ENCODE data around the gene MLXIP.
A peak's percentile ranks its signal among the peaks of the same experiment; 100 is the strongest.
"Not testable (repeated sequence)": the region's sequence is repeated elsewhere in the genome, so short reads cannot be mapped to it uniquely, and the experiment has no call there.

The MLXIP gene

DNA sequence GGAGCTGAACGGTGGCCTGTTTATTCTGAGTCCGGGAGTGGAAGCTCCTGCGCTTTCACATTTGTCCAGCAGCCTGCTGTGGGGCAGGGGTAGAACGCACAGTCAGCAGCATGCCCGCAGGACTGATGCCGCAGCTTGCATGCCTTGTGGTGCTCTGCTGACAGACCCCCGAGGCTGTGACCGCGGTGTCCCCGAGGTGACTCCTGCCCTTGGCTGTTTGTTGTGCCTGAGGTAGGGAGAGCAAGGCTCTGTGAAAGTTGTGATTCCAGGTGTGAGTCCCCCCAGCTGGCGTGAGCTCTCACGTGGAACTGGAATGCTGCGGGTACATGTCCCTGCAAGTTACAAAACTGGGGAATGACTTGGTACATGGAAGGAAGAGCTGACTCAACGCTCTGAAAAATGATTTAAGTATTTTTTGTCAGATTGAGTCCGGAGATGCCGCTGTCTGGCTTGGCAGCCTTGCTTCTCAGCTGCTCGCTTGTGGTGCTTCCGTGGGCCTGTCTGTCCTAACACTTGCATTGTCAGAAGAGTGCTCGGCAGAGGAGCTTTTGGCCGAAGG, 18.1 kb downstream of the MLXIP start:
- DNase-seq, result no peak

DNA sequence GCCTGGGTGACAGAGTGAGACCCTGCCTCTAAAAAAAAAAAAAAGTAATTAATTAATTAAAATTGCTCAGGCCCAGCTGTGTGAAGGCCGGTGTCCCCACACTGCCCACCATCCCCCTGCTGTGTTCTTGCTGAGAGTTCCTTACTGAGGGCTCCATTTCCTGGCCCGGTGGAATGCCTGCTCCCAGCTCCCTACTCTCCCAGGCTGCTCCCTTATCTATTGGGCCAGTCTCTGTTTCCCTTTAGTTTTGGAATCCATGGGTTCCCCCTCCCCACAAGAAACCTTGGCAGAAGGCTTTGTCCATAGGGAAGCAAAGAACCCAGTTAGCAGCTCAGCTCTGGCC, 19.0 kb downstream of the MLXIP start:
- DNase-seq, result no peak

DNA sequence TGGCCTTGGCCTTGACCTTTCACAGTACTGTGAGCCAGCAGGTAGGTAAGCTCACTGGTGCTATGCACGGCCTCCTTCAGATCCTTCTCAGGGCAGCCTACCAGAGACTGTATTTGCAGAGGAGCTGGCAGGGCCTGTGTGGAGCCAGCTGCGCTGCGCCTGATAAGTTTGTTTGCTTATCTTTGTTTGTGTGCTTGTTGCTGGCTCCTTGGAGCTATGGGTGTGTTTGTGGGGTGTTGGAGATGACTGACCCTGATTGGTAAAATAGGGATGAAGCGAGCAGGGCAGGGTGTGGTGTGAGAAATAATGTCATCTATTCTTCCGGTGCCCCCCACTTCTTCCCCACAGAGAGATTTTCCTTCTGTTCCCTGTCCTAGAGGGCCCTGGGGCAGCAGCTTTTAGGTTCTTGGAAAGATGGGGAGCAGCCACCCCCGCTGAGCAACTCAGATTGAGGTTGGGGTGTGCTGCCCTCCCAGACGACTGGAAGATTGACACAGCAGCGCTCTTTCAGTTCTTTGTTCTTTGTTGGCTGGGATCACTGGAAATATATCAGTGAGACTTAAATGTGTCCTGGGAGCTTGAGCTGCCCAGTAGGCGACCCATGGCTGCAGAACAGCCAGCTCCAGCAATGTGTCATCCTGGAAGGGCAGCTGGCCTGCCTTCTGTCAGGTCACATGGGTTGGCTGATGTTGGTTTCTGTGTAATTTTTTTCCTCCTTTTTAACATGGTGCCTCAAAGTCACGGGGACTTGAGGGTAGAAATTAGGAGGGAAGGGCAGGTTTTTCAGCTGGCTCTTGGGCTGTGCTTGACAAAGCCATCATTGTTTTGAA, 19.6 kb downstream of the MLXIP start:
- DNase-seq, result no peak

DNA sequence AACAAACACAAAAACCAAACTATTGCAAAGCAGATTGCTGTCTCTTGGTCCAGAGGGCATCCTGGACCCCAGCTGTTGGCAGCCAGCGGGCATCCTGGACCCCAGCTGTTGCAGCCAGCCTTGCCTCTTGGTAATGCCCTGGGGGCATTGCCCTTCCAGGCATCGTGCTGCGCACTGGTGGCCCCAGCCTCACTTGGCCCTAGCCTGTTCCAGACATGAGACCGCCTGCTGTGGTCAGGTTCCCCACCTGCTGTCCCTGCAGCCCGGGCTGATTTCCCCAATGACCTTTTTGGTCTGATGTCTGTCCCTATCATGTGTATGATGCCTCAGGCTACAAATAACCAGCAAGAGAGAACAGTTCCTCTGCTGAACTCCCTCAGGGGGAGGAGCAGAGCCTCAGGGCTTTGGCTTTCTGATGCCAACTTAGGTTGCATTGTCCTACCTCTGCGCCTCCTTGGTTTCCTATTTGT, 20.8 kb downstream of the MLXIP start:
- no peak for DNase-seq

GRCh38 chr12:122099856-122100255, 21.3 kb downstream of the MLXIP start:
- no peak for DNase-seq

DNA sequence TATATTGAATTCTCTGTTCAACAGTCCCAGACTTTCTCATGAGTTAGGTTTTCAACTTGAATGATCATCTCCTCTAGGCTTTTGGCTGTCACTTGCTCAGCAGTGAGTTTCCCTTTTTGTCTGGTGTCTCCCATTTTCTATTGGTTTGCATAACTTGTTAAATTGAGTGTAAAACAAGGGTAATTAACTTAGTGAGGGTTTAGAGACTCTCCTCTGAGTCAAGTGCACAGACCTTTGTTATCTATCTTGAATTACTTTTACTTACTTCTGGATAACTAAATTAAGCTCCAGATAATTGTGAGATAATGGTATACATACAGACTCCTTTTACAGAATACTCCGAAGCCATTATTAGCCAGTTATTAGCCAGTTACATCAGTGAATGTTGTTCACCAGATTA, 22.0 kb downstream of the MLXIP start:
- no peak for DNase-seq

DNA sequence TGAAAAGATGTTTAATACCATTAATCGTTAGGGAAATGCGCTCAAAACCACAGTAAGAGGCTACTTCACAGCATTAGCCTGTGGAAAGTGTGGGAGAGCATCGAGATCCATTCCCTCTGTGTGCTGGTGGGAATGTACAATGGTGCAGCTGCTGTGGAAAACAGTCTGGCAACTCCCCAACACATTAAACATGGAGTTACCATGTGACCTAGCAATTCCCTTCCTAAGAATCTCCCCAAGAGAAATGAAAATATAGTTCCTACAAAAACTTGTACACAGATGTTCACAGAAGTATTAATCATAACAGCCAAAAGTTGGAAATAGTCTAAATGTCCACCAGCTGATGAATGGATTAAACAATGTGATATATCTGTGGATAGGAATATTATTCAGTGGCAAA, 23.8 kb downstream of the MLXIP start:
- no peak for DNase-seq

GRCh38 chr12:122104844-122105243, 26.3 kb downstream of the MLXIP start:
- DNase-seq, result no peak

- not testable (repeated sequence) for DNase-seq
Measured at GRCh38 chr12:122105496-122105895, 26.9 kb downstream of the MLXIP start.

GRCh38 chr12:122106843-122107242, 28.3 kb downstream of the MLXIP start:
- DNase-seq, result no peak

GRCh38 chr12:122107261-122107660, 28.7 kb downstream of the MLXIP start:
- peak; percentile 62 for DNase-seq

DNA sequence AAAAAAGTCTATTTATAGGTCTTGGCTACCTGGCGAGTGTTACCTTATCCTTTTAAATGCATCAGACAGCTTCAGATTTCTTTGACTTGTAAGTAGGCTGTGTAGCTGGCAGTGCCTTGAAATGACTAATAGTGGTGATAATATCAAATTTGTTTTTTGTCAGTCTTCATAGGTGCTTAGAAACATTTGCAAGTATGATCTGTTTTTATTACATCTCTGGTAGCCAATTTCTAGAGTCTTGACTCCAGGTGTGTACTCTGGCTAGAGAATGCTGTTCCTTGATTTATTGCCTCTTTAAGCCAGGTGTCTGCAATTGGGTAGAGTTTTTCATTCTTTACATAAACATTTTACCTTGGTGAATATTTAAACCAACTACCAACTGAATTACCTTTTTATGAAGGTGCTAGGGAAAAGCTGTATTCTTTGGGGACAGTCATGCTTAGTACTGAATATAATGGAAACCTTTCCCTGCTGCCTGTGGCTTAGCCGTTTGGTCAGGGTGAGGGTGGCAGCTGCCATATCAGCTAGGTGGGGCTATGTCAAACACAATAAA, 32.6 kb downstream of the MLXIP start:
- DNase-seq, result no peak

DNA sequence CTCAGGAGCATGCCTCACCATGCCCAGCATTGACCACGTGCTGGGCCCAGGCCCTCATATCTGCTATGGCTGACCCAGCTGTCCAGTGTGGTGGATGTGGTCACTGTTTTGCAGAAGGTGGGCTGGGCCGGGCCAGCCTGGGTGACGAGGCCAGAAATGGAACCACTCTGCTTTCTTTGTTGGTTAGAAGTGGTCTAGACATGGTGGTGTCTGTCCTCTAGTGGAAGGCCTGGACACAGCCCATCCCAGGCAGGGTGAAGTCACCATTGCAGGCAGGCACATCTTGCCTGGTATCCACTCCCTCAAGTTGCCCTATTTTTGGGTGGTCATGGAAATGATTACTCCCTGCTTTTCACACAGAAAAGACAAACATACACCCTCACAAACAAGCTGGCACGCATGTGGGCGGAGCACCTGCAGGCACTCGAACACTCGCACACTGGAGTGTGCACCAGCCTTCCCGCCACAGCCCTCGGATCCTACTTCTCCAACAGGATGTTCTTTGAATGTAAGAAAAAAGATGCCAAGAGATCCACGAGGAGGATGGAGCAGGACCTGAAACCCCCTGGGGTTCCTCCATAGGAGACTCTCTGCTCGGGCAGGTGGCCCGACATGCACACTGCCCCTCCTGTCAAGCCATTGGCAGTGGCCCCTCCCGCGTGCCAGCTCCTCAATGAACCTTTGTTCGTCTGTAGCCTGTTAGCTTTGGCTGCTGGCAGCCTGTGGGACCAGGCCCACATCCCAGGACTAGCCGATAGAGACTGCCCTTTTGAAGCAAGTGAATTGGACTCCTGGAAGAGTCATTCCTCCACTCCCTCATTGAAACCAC, 38.4 kb downstream of the MLXIP start:
- no peak for DNase-seq

GRCh38 chr12:122117979-122118378, 39.4 kb downstream of the MLXIP start:
- DNase-seq, result no peak

- not testable (repeated sequence) for DNase-seq
Measured at GRCh38 chr12:122121341-122121740, 42.8 kb downstream of the MLXIP start.

DNA sequence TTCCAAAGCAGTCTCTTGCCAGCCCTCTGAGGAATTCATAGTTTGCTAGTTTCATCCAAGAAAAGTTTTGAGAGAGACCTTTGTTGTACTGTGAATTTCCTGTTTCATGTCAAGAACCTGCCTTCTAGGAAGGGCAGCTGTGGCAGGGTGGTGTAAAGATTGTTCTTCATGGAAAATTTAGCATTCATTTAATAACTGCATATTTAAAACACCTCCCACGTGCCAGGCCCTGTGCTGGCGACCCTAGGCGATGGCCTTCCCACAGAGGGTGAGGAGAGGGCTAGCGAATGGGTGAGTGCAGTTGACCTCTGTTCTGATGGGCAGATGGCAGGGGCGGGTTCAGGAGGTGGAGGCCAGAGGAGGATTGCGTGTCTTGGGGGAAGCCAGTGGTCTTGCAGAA, 43.2 kb downstream of the MLXIP start:
- no peak for DNase-seq

DNA sequence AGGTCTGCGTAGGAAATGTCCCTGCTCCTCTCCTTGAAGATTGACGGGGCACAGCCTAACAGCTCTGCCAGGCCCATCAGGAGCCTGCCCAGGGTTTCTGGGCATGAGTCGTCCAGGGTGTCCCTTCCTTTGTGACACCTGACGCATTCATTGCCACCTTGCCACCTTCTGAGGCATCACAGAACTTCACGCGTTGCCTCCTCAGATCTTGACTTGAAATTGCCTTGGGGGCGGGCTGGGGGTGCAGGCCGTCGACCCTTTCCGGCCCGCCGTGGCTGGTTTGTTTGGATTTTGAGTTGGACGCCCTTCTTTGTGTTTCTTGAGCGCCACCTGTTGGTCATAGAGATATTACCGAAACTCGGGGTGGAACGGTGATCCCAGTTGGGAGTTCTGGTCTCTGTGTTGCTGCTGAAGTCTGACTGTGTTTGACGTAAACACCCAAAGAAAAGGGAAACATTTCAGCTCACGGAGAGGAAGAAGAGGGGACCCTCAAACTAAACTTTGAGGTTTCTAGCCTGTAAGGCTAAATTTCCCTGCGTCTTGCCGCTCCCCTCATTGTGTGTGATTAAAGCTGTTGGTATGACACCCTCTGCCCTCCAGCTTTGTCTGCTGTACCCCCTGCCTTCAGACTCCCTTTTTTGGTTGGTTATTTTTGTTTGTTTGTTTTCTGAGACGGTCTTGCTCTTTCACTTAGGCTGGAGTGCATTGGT, 44.6 kb downstream of the MLXIP start:
- DNase-seq, result peak; percentile 67

- DNase-seq, result no peak
Measured at GRCh38 chr12:122123761-122124145, 45.2 kb downstream of the MLXIP start.

DNA sequence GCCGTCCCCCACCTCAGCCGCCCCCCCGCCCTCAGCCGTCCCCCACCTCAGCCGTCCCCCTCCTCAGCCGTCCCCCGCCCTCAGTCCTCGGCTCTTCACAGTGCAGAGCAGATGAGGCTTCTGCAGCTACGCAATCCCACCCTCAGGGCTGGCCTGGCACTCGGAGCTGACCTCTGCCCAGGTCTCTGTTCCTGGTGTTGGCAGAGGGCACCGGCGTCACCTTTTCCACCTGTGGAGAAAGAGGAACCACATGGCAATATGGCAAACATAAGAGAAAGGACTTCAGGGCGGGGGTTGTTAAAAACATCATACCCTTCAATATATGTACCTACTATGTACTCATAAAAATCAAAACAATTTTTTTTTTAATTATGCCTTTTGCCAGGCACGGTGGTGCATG, 45.8 kb downstream of the MLXIP start:
- DNase-seq, result no peak

GRCh38 chr12:122125452-122126341, 47.1 kb downstream of the MLXIP start:
- DNase-seq, result no peak

- no peak for DNase-seq
Measured at GRCh38 chr12:122126342-122126635, 47.7 kb downstream of the MLXIP start.

Data from fibroblast of skin of back (primary cell).